Transverse colon (tissue), 4 donors: ENCODE data around the gene ANKRD1. TPM values are rescaled to one million over a fixed set of nuclear protein-coding genes. Genes with fewer than 3 reads are reported as not detected.

ENCODE experiments used
- DNase-seq: peaks from one replicate; pipeline ENCODE4 v3.0.0-alpha.2; 2019
- H3K27ac ChIP-seq, 4 donors: fragments of 200-600 bp; sonication (generic); 2 replicates each; pipeline ENCODE4 v1.5.1; 2016 to 2018; ENCODE audit warnings: inconsistent platforms in 4 of 4
- H3K27me3 ChIP-seq: fragments of 200-600 bp; sonication (generic); 2 replicates; pipeline ENCODE4 v1.5.1; 2017; ENCODE audit warnings: inconsistent platforms
- H3K36me3 ChIP-seq, 4 donors: fragments of 200-600 bp; sonication (generic); 2 replicates each; pipeline ENCODE4 v1.5.1; 2017 to 2019; ENCODE audit warnings: inconsistent platforms in 4 of 4
- H3K4me1 ChIP-seq, 4 donors: fragments of 200-600 bp; sonication (generic); 2 replicates each; pipeline ENCODE4 v1.5.1; 2017 to 2020; ENCODE audit warnings: inconsistent platforms in 4 of 4
- H3K4me3 ChIP-seq, 4 donors: fragments of 200-600 bp; sonication (generic); 1 replicate in 1 of 4; 2 replicates in 3 of 4; pipeline versions ENCODE4 v1.5.1 to v1.6.1; 2017 to 2019; ENCODE audit warnings: inconsistent platforms in 4 of 4
- H3K9me3 ChIP-seq, 2 donors: fragments of 200-600 bp; sonication (generic); 2 replicates each; pipeline ENCODE4 v1.5.1; 2017 to 2019; ENCODE audit warnings: inconsistent platforms in 2 of 2
- CTCF ChIP-seq, 5 experiments: fragments of 200-600 bp in 3 of 5; fragments of 450-650 bp in 2 of 5; sonication (generic) in 3 of 5; IDR thresholded peaks; 1 replicate in 2 of 5; 2 replicates in 3 of 5; pipeline ENCODE4 v1.5.1; 2016 to 2017; ENCODE audit warnings: antibody characterized with exemption in 5 of 5, inconsistent platforms in 3 of 5, mild to moderate bottlenecking in 2 of 5, moderate library complexity in 1 of 5
- EP300 ChIP-seq: sonication (generic); formaldehyde crosslinking; IDR thresholded peaks from one replicate; pipeline ENCODE4 v1.6.1; 2017; ENCODE audit warnings: antibody characterized with exemption, low read depth
- POLR2A ChIP-seq: fragments of 450-650 bp; IDR thresholded peaks from one replicate; pipeline ENCODE4 v1.6.1; 2016; ENCODE audit warnings: antibody characterized with exemption, mild to moderate bottlenecking, moderate library complexity
- POLR2AphosphoS5 ChIP-seq, 3 donors: sonication (generic); formaldehyde crosslinking; IDR thresholded peaks; one replicate each; pipeline ENCODE4 v1.6.1; 2016; ENCODE audit warnings: antibody characterized with exemption in 3 of 3
- WGBS, 2 donors: methylation state at CpG; one replicate each; pipeline ENCODE4 v1.1.5; 2018; ENCODE audit warnings: low coverage in 1 of 2; 5-methylcytosine and 5-hydroxymethylcytosine counted together
- in situ Hi-C, 4 donors: fragments of 200-750 bp; cut with MboI; loops; one replicate each; pipeline versions ENCODE4 v1.15.0 to v1.15.1; 2017; ENCODE audit warnings: low sequenced_read_pairs in 3 of 4, low pct_ligation_motif_present in 1 of 4, low pct_unique_long_range_greater_than_20kb in 1 of 4
- intact Hi-C: fragments of 100-400 bp; cut with DNase I; formaldehyde crosslinking; loops from one replicate; pipeline ENCODE4 v1.15.1; 2023; ENCODE audit warnings: low total_unique reads
- total RNA-seq, 4 donors: library from RNA; depleted of rRNA; stranded (reverse); fragments of >200 nt; gene quantifications; one replicate each; pipeline ENCODE4 v1.1.0, GENCODE V29; 2016

The ANKRD1 gene
- total RNA-seq, 4 donors from 2014 or later, result not detected

GRCh38 chr10:90960355-90960814 is 39.5 kb upstream of the ANKRD1 start:
- DNase-seq, result no peak
- H3K36me3 ChIP-seq, result no peaks in the 10 kb centered on the region
- no peak overlapping the region for H3K4me3 ChIP-seq
- no peak overlapping the region for H3K27ac ChIP-seq
- in situ Hi-C loops (no loop called here), intact Hi-C loops (no loop called here)
- TF ChIP-seq EP300 (no peak), POLR2A (no peak)
- no peaks in the 10 kb centered on the region for H3K4me1 ChIP-seq
- H3K27me3 ChIP-seq, result no peaks in the 10 kb centered on the region
- H3K9me3 ChIP-seq, result no peaks in the 10 kb centered on the region

- in situ Hi-C loops, result no loop called here
- H3K27ac ChIP-seq, result no peak overlapping the region
Measured at GRCh38 chr10:90959826-90960225, 38.9 kb upstream of the ANKRD1 start.

GRCh38 chr10:90958781-90959180 is 37.9 kb upstream of the ANKRD1 start:
- TF ChIP-seq POLR2A, result no peak
- TF ChIP-seq POLR2AphosphoS5 (IDR thresholded peaks at IDR 0.05), result no peak
- TF ChIP-seq EP300, result no peak
- no peak for DNase-seq
- Histone ChIP-seq H3K27ac (no peak overlapping the region), H3K9me3 (no peaks in the 10 kb centered on the region), H3K4me3 (no peak overlapping the region), H3K27me3 (no peaks in the 10 kb centered on the region), H3K36me3 (no peaks in the 10 kb centered on the region), H3K4me1 (no peaks in the 10 kb centered on the region)
- in situ Hi-C loops, result no loop called here
- 91 to 93% methylated on average over 6 of the region's 6 CpGs for WGBS, 2 donors
- intact Hi-C loops, result no loop called here

More at GRCh38 chr10:90959826-90960225, 38.9 kb upstream of the ANKRD1 start:
- no peak for TF ChIP-seq POLR2A
- TF ChIP-seq POLR2AphosphoS5 (IDR thresholded peaks at IDR 0.05), result no peak
- no peak for TF ChIP-seq EP300
- TF ChIP-seq CTCF (IDR thresholded peaks at IDR 0.05), result no peak
- Histone ChIP-seq H3K9me3 (no peaks in the 10 kb centered on the region), H3K4me3 (no peak overlapping the region), H3K4me1 (no peaks in the 10 kb centered on the region), H3K27me3 (no peaks in the 10 kb centered on the region), H3K36me3 (no peaks in the 10 kb centered on the region)
- intact Hi-C loops, result no loop called here
- 20 to 52% methylated on average over 1 of the region's 1 CpG for WGBS, 2 donors
- no peak for DNase-seq

- no peak overlapping the region for H3K4me3 ChIP-seq
- intact Hi-C loops, result loop anchor here (5.0 kb wide), 1 partner anchor 585 kb away; no protein-coding TSS in a partner anchor
- no peaks in the 10 kb centered on the region for H3K36me3 ChIP-seq
- H3K27me3 ChIP-seq, result no peaks in the 10 kb centered on the region
- H3K27ac ChIP-seq, result no peak overlapping the region
- H3K9me3 ChIP-seq, result no peaks in the 10 kb centered on the region
- WGBS, 2 donors, result 82 to 88% methylated on average over 4 to 5 of the region's 5 CpGs
- in situ Hi-C loops, result no loop called here
- H3K4me1 ChIP-seq, result no peaks in the 10 kb centered on the region
- TF ChIP-seq EP300, result no peak
- TF ChIP-seq POLR2AphosphoS5 (IDR thresholded peaks at IDR 0.05), result no peak
- no peak for TF ChIP-seq POLR2A
- no peak for TF ChIP-seq CTCF (IDR thresholded peaks at IDR 0.05)
- DNase-seq, result no peak
Measured at GRCh38 chr10:90947030-90947960, 26.4 kb upstream of the ANKRD1 start.

- in situ Hi-C loops (no loop called here), intact Hi-C loops (loop anchor here (5.0 kb wide), 1 partner anchor 587 kb away; no protein-coding TSS in a partner anchor)
- Histone ChIP-seq H3K27me3 (no peaks in the 10 kb centered on the region), H3K4me3 (no peak overlapping the region), H3K36me3 (no peaks in the 10 kb centered on the region), H3K9me3 (no peaks in the 10 kb centered on the region), H3K4me1 (no peaks in the 10 kb centered on the region), H3K27ac (no peak overlapping the region)
- no peak for TF ChIP-seq POLR2A
- no peak for TF ChIP-seq POLR2AphosphoS5 (IDR thresholded peaks at IDR 0.05)
- no peak for TF ChIP-seq EP300
- no peak for TF ChIP-seq CTCF (IDR thresholded peaks at IDR 0.05)
- DNase-seq, result no peak
- 69 to 82% methylated on average over 3 to 4 of the region's 4 CpGs for WGBS, 2 donors
Measured at GRCh38 chr10:90945491-90946070, 24.7 kb upstream of the ANKRD1 start.
